22Rv1 (cell line): ENCODE measurements around the gene SERPINA3.

Experiments
- CTCF ChIP-seq: fragments of 450-650 bp; IDR thresholded peaks from 2 replicates; pipeline ENCODE4 v1.5.1; 2017; ENCODE audit warnings: mild to moderate bottlenecking
- ZFX ChIP-seq: fragments of 450-650 bp; IDR thresholded peaks from 2 replicates; pipeline ENCODE4 v1.6.1; 2017; ENCODE audit warnings: antibody characterized with exemption, borderline replicate concordance

- no peak for TF ChIP-seq CTCF
- no peak for TF ChIP-seq ZFX
These were observed 3.1 kb downstream of the SERPINA3 start for GRCh38 chr14:94615254-94615653.
